ENCODE data around the gene FAM168B.

DNA sequence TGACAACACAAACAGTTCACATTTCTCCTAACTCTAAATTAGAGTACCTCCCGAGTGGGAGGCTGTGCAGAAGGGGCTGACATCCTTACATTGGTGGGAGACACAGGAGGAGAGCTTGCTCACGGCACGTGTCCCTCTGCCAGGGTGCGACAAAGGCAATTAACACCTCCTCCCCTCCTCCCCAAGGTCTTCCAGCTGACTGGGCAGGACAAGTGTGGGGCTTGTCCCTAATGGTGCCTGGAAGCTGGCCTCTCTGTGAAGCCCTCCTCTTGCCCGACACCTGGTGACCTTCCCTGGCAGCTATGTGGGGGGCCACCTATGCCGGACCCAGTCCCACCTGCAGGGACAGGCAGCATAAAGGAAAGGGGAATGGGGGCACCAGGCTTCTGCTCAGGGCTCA is 57.0 kb downstream of the FAM168B start:
- TF ChIP-seq, protein P1, sequence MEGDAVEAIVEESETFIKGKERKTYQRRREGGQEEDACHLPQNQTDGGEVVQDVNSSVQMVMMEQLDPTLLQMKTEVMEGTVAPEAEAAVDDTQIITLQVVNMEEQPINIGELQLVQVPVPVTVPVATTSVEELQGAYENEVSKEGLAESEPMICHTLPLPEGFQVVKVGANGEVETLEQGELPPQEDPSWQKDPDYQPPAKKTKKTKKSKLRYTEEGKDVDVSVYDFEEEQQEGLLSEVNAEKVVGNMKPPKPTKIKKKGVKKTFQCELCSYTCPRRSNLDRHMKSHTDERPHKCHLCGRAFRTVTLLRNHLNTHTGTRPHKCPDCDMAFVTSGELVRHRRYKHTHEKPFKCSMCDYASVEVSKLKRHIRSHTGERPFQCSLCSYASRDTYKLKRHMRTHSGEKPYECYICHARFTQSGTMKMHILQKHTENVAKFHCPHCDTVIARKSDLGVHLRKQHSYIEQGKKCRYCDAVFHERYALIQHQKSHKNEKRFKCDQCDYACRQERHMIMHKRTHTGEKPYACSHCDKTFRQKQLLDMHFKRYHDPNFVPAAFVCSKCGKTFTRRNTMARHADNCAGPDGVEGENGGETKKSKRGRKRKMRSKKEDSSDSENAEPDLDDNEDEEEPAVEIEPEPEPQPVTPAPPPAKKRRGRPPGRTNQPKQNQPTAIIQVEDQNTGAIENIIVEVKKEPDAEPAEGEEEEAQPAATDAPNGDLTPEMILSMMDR (IDR thresholded peaks at IDR 0.05 in 4 of 5, conservative IDR thresholded peaks at IDR 0.05 in 1 of 5), result no peak
- TF ChIP-seq POLR2A (IDR thresholded peaks at IDR 0.05), result no peak

All from gastrocnemius medialis (tissue), 4 donors.